ENCODE data around the gene TMEM54. TPM values are rescaled to one million over a fixed set of nuclear protein-coding genes. Genes with fewer than 3 reads are reported as not detected.

The TMEM54 gene
- total and polyA plus RNA-seq, 9 of the 15 experiments (the other 6 are each of a cell fraction or from before 2014, with no cell fraction given), result 1.00 to 16.2 (median 8.2) TPM

DNA sequence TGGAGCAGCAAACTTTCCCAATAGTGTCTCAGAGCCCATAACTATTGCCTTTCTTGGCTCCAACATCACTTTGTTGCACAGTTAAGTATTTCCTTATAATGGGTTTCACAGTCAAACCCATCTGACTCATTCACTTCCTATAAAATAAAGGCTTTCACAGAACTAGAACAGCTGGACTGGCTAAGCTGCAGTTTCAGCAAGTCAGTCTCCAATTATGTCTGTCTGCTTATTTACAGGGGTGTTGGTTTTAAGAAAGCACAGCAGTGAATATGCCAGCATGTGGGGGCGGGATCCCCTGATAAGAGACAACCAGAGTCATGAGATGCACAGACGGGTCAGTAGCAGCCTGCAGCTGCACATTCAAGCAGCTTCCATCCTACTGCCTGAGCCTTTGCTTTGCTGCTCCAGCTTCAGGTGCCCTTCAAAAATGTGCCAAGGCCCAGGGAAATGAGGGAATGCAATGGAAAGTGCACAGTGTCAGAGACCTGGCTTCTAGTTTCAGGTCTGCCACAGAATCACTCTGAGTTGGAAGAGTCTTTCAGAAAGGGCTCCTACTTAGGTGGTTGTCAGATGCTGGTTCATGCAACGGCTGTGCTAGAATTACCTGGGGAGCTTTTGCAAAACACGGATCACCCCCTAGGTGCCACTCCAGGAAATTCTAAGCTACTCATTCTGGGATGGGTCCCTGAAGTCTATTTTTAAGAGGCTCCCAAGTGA is 38.6 kb upstream of the TMEM54 start (continued):
- TF ChIP-seq, protein P1, sequence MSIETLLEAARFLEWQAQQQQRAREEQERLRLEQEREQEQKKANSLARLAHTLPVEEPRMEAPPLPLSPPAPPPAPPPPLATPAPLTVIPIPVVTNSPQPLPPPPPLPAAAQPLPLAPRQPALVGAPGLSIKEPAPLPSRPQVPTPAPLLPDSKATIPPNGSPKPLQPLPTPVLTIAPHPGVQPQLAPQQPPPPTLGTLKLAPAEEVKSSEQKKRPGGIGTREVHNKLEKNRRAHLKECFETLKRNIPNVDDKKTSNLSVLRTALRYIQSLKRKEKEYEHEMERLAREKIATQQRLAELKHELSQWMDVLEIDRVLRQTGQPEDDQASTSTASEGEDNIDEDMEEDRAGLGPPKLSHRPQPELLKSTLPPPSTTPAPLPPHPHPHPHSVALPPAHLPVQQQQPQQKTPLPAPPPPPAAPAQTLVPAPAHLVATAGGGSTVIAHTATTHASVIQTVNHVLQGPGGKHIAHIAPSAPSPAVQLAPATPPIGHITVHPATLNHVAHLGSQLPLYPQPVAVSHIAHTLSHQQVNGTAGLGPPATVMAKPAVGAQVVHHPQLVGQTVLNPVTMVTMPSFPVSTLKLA (conservative IDR thresholded peaks at IDR 0.05), result 0 out of 4 replicates have a peak, but pooled peaks of 1 of the 2 experiments have one; percentile 44
- TF ChIP-seq HMG20B (CRISPR knock-in tag; IDR thresholded peaks at IDR 0.05) (no peak), KDM4B (IDR thresholded peaks at IDR 0.05; ENCODE audit: borderline replicate concordance in 2 of 2, low read depth in 1 of 2) (no peak), MEIS2 (IDR thresholded peaks at IDR 0.05; ENCODE audit: partially characterized antibody) (peak; percentile 73), OTX1 (CRISPR knock-in tag; IDR thresholded peaks at IDR 0.05) (0 out of 2 replicates have a peak, but pooled peaks have one; percentile 26), LARP7 (IDR thresholded peaks at IDR 0.05) (no peak), NEUROD1 (IDR thresholded peaks at IDR 0.05; ENCODE audit: borderline replicate concordance, low read depth, low read length, partially characterized antibody) (no peak), TCF15 (CRISPR knock-in tag; IDR thresholded peaks at IDR 0.05) (no peak), PURB (CRISPR knock-in tag; IDR thresholded peaks at IDR 0.05; ENCODE audit: low read depth) (no peak), ZNF212 (CRISPR knock-in tag; IDR thresholded peaks at IDR 0.05) (no peak), HDAC2 (IDR thresholded peaks at IDR 0.05) (peak; percentile 69; the same call in 1 of the 2 replicates), HDAC3 (IDR thresholded peaks at IDR 0.05; ENCODE audit: borderline replicate concordance, partially characterized antibody) (no peak), ID3 (CRISPR knock-in tag; IDR thresholded peaks at IDR 0.05) (no peak), ID3 (tag; IDR thresholded peaks at IDR 0.05) (no peak), ZFP1 (CRISPR knock-in tag; IDR thresholded peaks at IDR 0.05) (no peak), HDAC1 (IDR thresholded peaks at IDR 0.05) (peak in 1 of 2 experiments; percentile 86; a peak in 2 of 4 replicates), ZFP36 (IDR thresholded peaks at IDR 0.05; ENCODE audit: low read depth, low read length, partially characterized antibody) (no peak), SIX5 (IDR thresholded peaks at IDR 0.05; ENCODE audit: borderline replicate concordance in 1 of 2, insufficient read depth in 1 of 2, low read depth in 1 of 2, low read length in 2 of 2) (no peak)
- TF ChIP-seq, protein P2, sequence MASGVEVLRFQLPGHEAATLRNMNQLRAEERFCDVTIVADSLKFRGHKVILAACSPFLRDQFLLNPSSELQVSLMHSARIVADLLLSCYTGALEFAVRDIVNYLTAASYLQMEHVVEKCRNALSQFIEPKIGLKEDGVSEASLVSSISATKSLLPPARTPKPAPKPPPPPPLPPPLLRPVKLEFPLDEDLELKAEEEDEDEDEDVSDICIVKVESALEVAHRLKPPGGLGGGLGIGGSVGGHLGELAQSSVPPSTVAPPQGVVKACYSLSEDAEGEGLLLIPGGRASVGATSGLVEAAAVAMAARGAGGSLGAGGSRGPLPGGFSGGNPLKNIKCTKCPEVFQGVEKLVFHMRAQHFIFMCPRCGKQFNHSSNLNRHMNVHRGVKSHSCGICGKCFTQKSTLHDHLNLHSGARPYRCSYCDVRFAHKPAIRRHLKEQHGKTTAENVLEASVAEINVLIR (CRISPR knock-in tag; IDR thresholded peaks at IDR 0.05), result no peak

Data from K562 (cell line).